Amniotic epithelial cell (primary cell): ENCODE results near the gene STARD13.
A peak's percentile ranks its signal among the peaks of the same experiment; 100 is the strongest.

ENCODE experiments used
- DNase-seq: peaks from one replicate; pipeline ENCODE4 v3.0.0-alpha.2; 2010; ENCODE audit warnings: low read depth

Gene STARD13

GRCh38 chr13:33195693-33196464 lies 89.7 kb downstream of the STARD13 start:
- DNase-seq = no peak

- peak; percentile 96 for DNase-seq
These were observed 90.5 kb downstream of the STARD13 start for GRCh38 chr13:33194820-33195692.

GRCh38 chr13:33193428-33193974 lies 92.1 kb downstream of the STARD13 start:
- DNase-seq = no peak

- peak; percentile 76 for DNase-seq
These were observed 93.9 kb downstream of the STARD13 start for GRCh38 chr13:33191425-33192210.

GRCh38 chr13:33189470-33189869 lies 96.1 kb downstream of the STARD13 start:
- no peak for DNase-seq

GRCh38 chr13:33188093-33188882 lies 97.3 kb downstream of the STARD13 start:
- no peak for DNase-seq

GRCh38 chr13:33186861-33187291 lies 98.7 kb downstream of the STARD13 start:
- peak; percentile 70 for DNase-seq

GRCh38 chr13:33185853-33186252 lies 99.7 kb downstream of the STARD13 start:
- DNase-seq = peak; percentile 48

GRCh38 chr13:33184530-33184929 lies 101.0 kb downstream of the STARD13 start:
- peak; percentile 63 for DNase-seq

GRCh38 chr13:33184112-33184490 lies 101.5 kb downstream of the STARD13 start:
- DNase-seq = no peak

GRCh38 chr13:33183431-33184111 lies 102.0 kb downstream of the STARD13 start:
- peak; percentile 73 for DNase-seq

- DNase-seq = peak; percentile 64
These were observed 102.8 kb downstream of the STARD13 start for GRCh38 chr13:33182729-33183128.

- DNase-seq = no peak
These were observed 104.3 kb downstream of the STARD13 start for GRCh38 chr13:33181264-33181663.

GRCh38 chr13:33180122-33180804 lies 105.3 kb downstream of the STARD13 start:
- DNase-seq = no peak

- DNase-seq = no peak
These were observed 106.1 kb downstream of the STARD13 start for GRCh38 chr13:33179463-33179862.

GRCh38 chr13:33178209-33178840 lies 107.2 kb downstream of the STARD13 start:
- no peak for DNase-seq

- peak; percentile 52 for DNase-seq
These were observed 108.0 kb downstream of the STARD13 start for GRCh38 chr13:33177340-33178208.

GRCh38 chr13:33176526-33176925 lies 109.0 kb downstream of the STARD13 start:
- no peak for DNase-seq
